SH-SY5Y (cell line): ENCODE results near the gene XCL2.

Experiments
- GATA2 ChIP-seq: IDR thresholded peaks from 2 replicates; pipeline ENCODE4 v1.6.1; 2011; ENCODE audit warnings: mild to moderate bottlenecking, low read depth, low read length
- GATA3 ChIP-seq: IDR thresholded peaks from 2 replicates; pipeline ENCODE4 v1.6.1; 2011; ENCODE audit warnings: low read depth, mild to moderate bottlenecking, low read length, moderate library complexity

DNA sequence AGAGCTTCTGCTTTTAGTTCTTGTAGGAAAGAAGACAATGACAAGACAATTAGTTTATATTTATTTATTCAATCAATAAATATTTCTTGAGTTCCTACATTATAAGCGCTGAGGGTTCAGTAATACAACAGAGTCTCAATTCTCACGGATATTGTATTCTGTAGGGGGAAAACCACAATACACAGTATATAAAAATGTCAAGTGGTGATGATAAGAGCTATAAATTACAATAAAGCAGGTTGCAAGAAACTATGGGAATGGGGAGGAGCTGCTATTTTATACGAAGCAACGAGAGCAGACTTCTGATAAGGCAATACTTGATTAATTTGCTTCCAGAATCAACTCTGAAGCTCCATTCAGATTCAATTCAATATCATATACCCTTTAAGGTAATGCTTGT, 22.0 kb upstream of the XCL2 start:
- TF ChIP-seq GATA2 (no peak), GATA3 (no peak)
